Calu3 (cell line): Measurements from ENCODE around the gene CEACAM16. TPM values are rescaled to one million over a fixed set of nuclear protein-coding genes. Genes with fewer than 3 reads are reported as not detected.
"Not testable (repeated sequence)": the region's sequence is repeated elsewhere in the genome, so short reads cannot be mapped to it uniquely, and the experiment has no call there.

ENCODE experiments used
- BruUV-seq: library from RNA; stranded (reverse); fragments of 400-500 nt; replicated peaks from 2 replicates; lab custom pipeline; 2021; lab: Mats Ljungman, UMichigan
- CTCF ChIA-PET: fragments of 300-600 bp; sonication (Branson Sonifier 250); formaldehyde crosslinking; loops from one replicate; lab custom pipeline; 2022; ENCODE audit warnings: antibody characterized with exemption; lab: Charles Lee
- DNase-seq: peaks from one replicate; pipeline ENCODE4 v3.0.0; 2022
- H3K27ac Mint-ChIP-seq: one replicate; pipeline ENCODE4 v1.8.0; 2022; ENCODE audit warnings: mixed read lengths; ENCODE audit not compliant: unreplicated experiment
- H3K27me3 Mint-ChIP-seq: one replicate; pipeline ENCODE4 v1.8.0; 2022; ENCODE audit warnings: mixed read lengths; ENCODE audit not compliant: unreplicated experiment
- H3K36me3 Mint-ChIP-seq: one replicate; pipeline ENCODE4 v1.8.0; 2022; ENCODE audit warnings: mild to moderate bottlenecking, moderate library complexity, mixed read lengths; ENCODE audit not compliant: insufficient read depth, unreplicated experiment
- H3K4me1 Mint-ChIP-seq: one replicate; pipeline ENCODE4 v1.8.0; 2022; ENCODE audit warnings: mild to moderate bottlenecking, low read depth, mixed read lengths; ENCODE audit not compliant: unreplicated experiment
- H3K4me3 Mint-ChIP-seq: one replicate; pipeline ENCODE4 v1.8.0; 2022; ENCODE audit warnings: mild to moderate bottlenecking, low read depth, moderate library complexity, mixed read lengths; ENCODE audit not compliant: unreplicated experiment
- H3K9me3 Mint-ChIP-seq: one replicate; pipeline ENCODE4 v1.8.0; 2022; ENCODE audit warnings: low read depth, mixed read lengths; ENCODE audit not compliant: unreplicated experiment
- intact Hi-C: fragments of 100-400 bp; cut with micrococcal nuclease; formaldehyde crosslinking; loops from one replicate; pipeline ENCODE4 v1.10.0; 2022; ENCODE audit not compliant: unreplicated experiment
- total RNA-seq: library from RNA; stranded (reverse); gene quantifications from 2 replicates; pipeline ENCODE4 v1.2.3, GENCODE V29; 2022
- TF ChIP-seq, protein P1 (sequence below): fragments of 200-600 bp; IDR thresholded peaks from one replicate; pipeline ENCODE4 v1.8.0; 2022; ENCODE audit warnings: antibody characterized with exemption; ENCODE audit not compliant: unreplicated experiment

The CEACAM16 gene
- total RNA-seq, 1 experiment from 2014 or later: 0.38 TPM

DNA sequence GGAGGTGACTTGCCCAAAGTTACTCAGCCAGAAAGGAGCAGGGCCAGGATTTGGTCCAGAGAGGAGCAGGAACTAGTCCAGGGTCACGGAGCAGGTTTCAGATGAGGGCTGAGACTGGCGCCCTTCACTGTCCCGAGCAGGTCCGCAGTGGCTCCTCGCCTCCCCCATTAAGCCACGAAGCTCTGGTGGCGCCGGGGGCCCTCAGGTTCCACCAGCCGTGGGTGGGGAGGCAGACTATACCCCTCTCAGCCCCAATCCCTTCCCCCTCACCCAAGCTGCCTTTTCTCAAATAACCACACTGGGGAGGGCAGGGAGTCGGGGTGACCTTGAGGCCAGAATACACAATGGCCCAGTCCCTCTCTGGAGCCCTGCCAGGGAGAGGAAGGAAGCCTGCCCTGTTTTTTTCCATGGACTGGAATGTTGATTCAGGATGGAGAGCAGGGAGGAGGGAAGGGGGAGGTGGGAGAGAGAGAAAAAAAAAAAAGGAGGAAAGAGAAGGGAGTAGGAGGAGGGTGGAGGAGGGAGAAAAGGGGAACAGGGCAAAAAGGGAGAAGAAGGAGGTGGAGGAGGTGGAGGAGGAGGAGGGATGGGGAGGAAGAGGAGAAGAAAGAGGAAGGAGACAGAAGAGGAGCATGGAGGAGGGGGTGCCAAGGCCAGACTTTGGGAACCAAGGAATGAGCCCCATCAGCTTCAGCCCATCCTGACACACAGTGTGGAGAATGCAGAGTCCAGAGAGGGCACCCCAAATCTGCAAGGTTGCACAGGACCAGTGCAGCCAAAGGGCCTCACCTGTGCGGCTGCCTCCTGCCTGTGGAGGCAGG lies 19.7 kb downstream of the CEACAM16 start:
- CTCF ChIA-PET: interaction anchor here (0.7 to 1.6 kb wide), 4 partner anchors 23 to 52 kb away, joined by 3 to 5 read pairs (median 4); no protein-coding TSS in a partner anchor
- Mint-ChIP-seq H3K9me3 (no peaks in the 10 kb centered on the region), H3K36me3 (peaks cover 11% of the 10 kb centered on the region), H3K4me1 (peaks cover 33% of the 10 kb centered on the region), H3K27ac (peak overlapping the region; percentile 44), H3K4me3 (no peak overlapping the region), H3K27me3 (no peaks in the 10 kb centered on the region)
- TF ChIP-seq, protein P1, sequence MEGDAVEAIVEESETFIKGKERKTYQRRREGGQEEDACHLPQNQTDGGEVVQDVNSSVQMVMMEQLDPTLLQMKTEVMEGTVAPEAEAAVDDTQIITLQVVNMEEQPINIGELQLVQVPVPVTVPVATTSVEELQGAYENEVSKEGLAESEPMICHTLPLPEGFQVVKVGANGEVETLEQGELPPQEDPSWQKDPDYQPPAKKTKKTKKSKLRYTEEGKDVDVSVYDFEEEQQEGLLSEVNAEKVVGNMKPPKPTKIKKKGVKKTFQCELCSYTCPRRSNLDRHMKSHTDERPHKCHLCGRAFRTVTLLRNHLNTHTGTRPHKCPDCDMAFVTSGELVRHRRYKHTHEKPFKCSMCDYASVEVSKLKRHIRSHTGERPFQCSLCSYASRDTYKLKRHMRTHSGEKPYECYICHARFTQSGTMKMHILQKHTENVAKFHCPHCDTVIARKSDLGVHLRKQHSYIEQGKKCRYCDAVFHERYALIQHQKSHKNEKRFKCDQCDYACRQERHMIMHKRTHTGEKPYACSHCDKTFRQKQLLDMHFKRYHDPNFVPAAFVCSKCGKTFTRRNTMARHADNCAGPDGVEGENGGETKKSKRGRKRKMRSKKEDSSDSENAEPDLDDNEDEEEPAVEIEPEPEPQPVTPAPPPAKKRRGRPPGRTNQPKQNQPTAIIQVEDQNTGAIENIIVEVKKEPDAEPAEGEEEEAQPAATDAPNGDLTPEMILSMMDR: no peak
- intact Hi-C loops: no loop called here
- BruUV-seq: no TSS peak
- DNase-seq: peak; percentile 41

DNA sequence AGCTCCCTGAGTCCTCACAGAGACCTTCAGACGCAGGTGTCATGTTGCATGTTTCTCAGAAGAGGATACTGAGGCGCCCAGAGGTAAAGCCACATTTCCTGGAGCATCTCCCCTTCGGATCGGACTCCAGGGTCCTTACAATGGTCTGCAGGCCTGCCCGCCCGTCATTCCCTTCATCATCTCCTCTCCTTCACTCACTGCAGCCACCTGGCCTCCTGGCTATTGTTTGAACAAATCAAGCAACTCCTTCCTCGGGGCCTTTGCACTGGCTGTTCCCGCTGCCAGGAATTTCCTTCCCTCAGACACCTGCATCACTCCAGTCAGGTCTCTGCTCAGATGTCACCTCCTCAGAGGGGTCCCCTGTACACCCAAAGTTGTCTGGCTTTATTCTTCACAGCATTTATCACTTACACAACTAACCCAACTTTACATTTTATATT lies 20.3 kb downstream of the CEACAM16 start:
- Mint-ChIP-seq H3K27me3 (no peaks in the 10 kb centered on the region), H3K36me3 (peaks cover 11% of the 10 kb centered on the region), H3K27ac (no peak overlapping the region), H3K4me3 (no peak overlapping the region), H3K4me1 (peaks cover 39% of the 10 kb centered on the region), H3K9me3 (no peaks in the 10 kb centered on the region)
- BruUV-seq: no TSS peak
- DNase-seq: no peak
- TF ChIP-seq, protein P1: no peak
- CTCF ChIA-PET: interaction anchor here (1.6 kb wide), 1 partner anchor 51 kb away, joined by 3 read pairs; no protein-coding TSS in a partner anchor
- intact Hi-C loops: no loop called here

GRCh38 chr19:44720396-44720795 lies 21.4 kb downstream of the CEACAM16 start:
- H3K27ac Mint-ChIP-seq, BruUV-seq, H3K4me3 Mint-ChIP-seq, H3K9me3 Mint-ChIP-seq, H3K27me3 Mint-ChIP-seq, H3K36me3 Mint-ChIP-seq, DNase-seq: not testable (repeated sequence)
- intact Hi-C loops: loop anchor here (5.0 to 10.0 kb wide), 2 partner anchors 33 to 124 kb away; partner anchors contain the start of gene NECTIN2
- peaks cover 50% of the 10 kb centered on the region for H3K4me1 Mint-ChIP-seq
- CTCF ChIA-PET: interaction anchor here (7.9 kb wide), 1 partner anchor 52 kb away, joined by 223 read pairs; no protein-coding TSS in a partner anchor

- Mint-ChIP-seq H3K27me3 (no peaks in the 10 kb centered on the region), H3K36me3 (peaks cover 6% of the 10 kb centered on the region), H3K9me3 (no peaks in the 10 kb centered on the region), H3K4me3 (no peak overlapping the region), H3K4me1 (peaks cover 56% of the 10 kb centered on the region), H3K27ac (no peak overlapping the region)
- intact Hi-C loops: loop anchor here (5.0 to 10.0 kb wide), 2 partner anchors 34 to 124 kb away; partner anchors contain the start of gene NECTIN2
- CTCF ChIA-PET: interaction anchor here (7.9 kb wide), 1 partner anchor 52 kb away, joined by 223 read pairs; no protein-coding TSS in a partner anchor
- TF ChIP-seq, protein P1: no peak
- no peak for DNase-seq
- BruUV-seq: no TSS peak
Measured at GRCh38 chr19:44720945-44721344, 22.0 kb downstream of the CEACAM16 start.

- H3K4me1 Mint-ChIP-seq: peaks cover 60% of the 10 kb centered on the region
- not testable (repeated sequence) for H3K9me3 Mint-ChIP-seq, H3K27ac Mint-ChIP-seq, H3K27me3 Mint-ChIP-seq, H3K4me3 Mint-ChIP-seq, DNase-seq, BruUV-seq
- H3K36me3 Mint-ChIP-seq: peaks cover 10% of the 10 kb centered on the region
- CTCF ChIA-PET: interaction anchor here (7.9 kb wide), 1 partner anchor 51 kb away, joined by 223 read pairs; no protein-coding TSS in a partner anchor
- intact Hi-C loops: loop anchor here (5.0 to 10.0 kb wide), 2 partner anchors 34 to 123 kb away; partner anchors contain the start of gene NECTIN2
Measured at GRCh38 chr19:44721369-44721768, 22.4 kb downstream of the CEACAM16 start.
